HCT116 (cell line): ENCODE data around the gene COL1A1. TPM values are rescaled to one million over a fixed set of nuclear protein-coding genes. Genes with fewer than 3 reads are reported as not detected.

Experiments used
- ATAC-seq: fragments of 200-7000 bp; cut with Tn5 transposase; 2 replicates; pipeline ENCODE4 v1.9.1; 2020; ENCODE audit warnings: mild to moderate bottlenecking, moderate library complexity
- BruUV-seq: library from RNA; stranded (reverse); fragments of 400-500 nt; replicated peaks from 2 replicates; lab custom pipeline; 2021; lab: Mats Ljungman, UMichigan
- CTCF ChIA-PET: fragments of 300-600 bp; sonication (Branson Sonifier 250); formaldehyde crosslinking; loops from one replicate; lab custom pipeline; 2021; ENCODE audit warnings: antibody characterized with exemption; lab: Charles Lee
- POLR2A ChIA-PET: fragments of 300-600, 350-600 bp; sonication (Branson Sonifier 250); formaldehyde crosslinking; loops from one replicate; lab custom pipeline; 2021; ENCODE audit warnings: antibody characterized with exemption; lab: Charles Lee
- RAD21 ChIA-PET, 2 experiments: fragments of 300-600 bp; sonication (Branson Sonifier 250); formaldehyde crosslinking; loops; one replicate each; lab custom pipeline; 2023; ENCODE audit warnings: low total read pairs in 2 of 2; ENCODE audit not compliant: uncharacterized antibody in 2 of 2, unreplicated experiment in 2 of 2, low non-redundant PET in 1 of 2; lab: Charles Lee
- DNase-seq: peaks from one replicate; pipeline ENCODE4 v3.0.0-alpha.2; 2010; ENCODE audit warnings: low read depth, low spot score
- H2AFZ ChIP-seq: fragments of 200-600 bp; shearing (Covaris generic), sonication (generic); 2 replicates; pipeline ENCODE4 v1.6.1; 2017; ENCODE audit warnings: low read depth, mixed run types, mixed read lengths, antibody characterized with exemption, low read length; ENCODE audit not compliant: poor library complexity, severe bottlenecking
- H3K27ac ChIP-seq: 2 replicates; pipeline ENCODE4 v1.5.1; 2012; ENCODE audit warnings: low read depth, low read length
- H3K27me3 ChIP-seq: fragments of 200-600 bp; sonication (generic); 2 replicates; pipeline ENCODE4 v1.6.1; 2016; ENCODE audit warnings: mixed run types, low read length, mixed read lengths; ENCODE audit not compliant: insufficient read depth
- H3K36me3 ChIP-seq, 2 experiments: fragments of 200-500 bp in 1 of 2; fragments of 200-600 bp in 1 of 2; sonication (Bioruptor generic) in 1 of 2; sonication (generic) in 1 of 2; 2 replicates each; pipeline versions ENCODE4 v1.5.1 to v1.6.1; 2014 to 2016; ENCODE audit warnings: low read length in 2 of 2, inconsistent platforms in 1 of 2, mixed read lengths in 1 of 2, mixed run types in 1 of 2; ENCODE audit not compliant: insufficient read depth in 2 of 2, control insufficient read depth in 1 of 2
- H3K4me1 ChIP-seq, 2 experiments: fragments of 200-600 bp in 1 of 2; sonication (generic) in 1 of 2; 2 replicates each; pipeline versions ENCODE4 v1.5.1 to v1.6.1; 2012 to 2017; ENCODE audit warnings: low read length in 2 of 2, inconsistent platforms in 1 of 2, mild to moderate bottlenecking in 1 of 2, mixed read lengths in 1 of 2, mixed run types in 1 of 2, moderate library complexity in 1 of 2; ENCODE audit not compliant: insufficient read depth in 2 of 2, control insufficient read depth in 1 of 2
- H3K4me2 ChIP-seq: fragments of 200-600 bp; sonication (generic); 2 replicates; pipeline ENCODE4 v1.6.1; 2017; ENCODE audit warnings: mixed run types, low read length, mixed read lengths
- H3K4me3 ChIP-seq, 2 experiments: fragments of 200-600 bp in 1 of 2; sonication (generic) in 1 of 2; replicated peaks in 1 of 2; 2 replicates each; pipeline ENCODE4 v1.5.1; 2011 to 2016; ENCODE audit warnings: low read length in 2 of 2, control low read depth in 1 of 2, low read depth in 1 of 2, mild to moderate bottlenecking in 1 of 2, mixed read lengths in 1 of 2, mixed run types in 1 of 2
- H3K79me2 ChIP-seq: fragments of 200-600 bp; sonication (generic); 2 replicates; pipeline ENCODE4 v1.6.1; 2017; ENCODE audit warnings: mild to moderate bottlenecking, mixed run types, low read length, moderate library complexity, mixed read lengths; ENCODE audit not compliant: insufficient read depth
- H3K9ac ChIP-seq: fragments of 200-600 bp; sonication (generic); 2 replicates; pipeline ENCODE4 v1.6.1; 2016; ENCODE audit warnings: low read length, mixed read lengths
- H3K9me2 ChIP-seq: fragments of 200-600 bp; sonication (generic), shearing (Covaris generic); 2 replicates; pipeline ENCODE4 v1.6.1; 2017; ENCODE audit warnings: mixed run types, mild to moderate bottlenecking, moderate library complexity; ENCODE audit not compliant: insufficient read depth
- H3K9me3 ChIP-seq, 2 experiments: fragments of 200-500 bp in 1 of 2; fragments of 200-600 bp in 1 of 2; sonication (Bioruptor generic) in 1 of 2; sonication (generic) in 1 of 2; 2 replicates each; pipeline ENCODE4 v1.6.1; 2014 to 2017; ENCODE audit warnings: low read length in 2 of 2, mixed read lengths in 2 of 2, inconsistent platforms in 1 of 2, low read depth in 1 of 2, mild to moderate bottlenecking in 1 of 2, mixed run types in 1 of 2, moderate library complexity in 1 of 2; ENCODE audit not compliant: control insufficient read depth in 1 of 2, insufficient read depth in 1 of 2
- H4K20me1 ChIP-seq: fragments of 200-600 bp; sonication (generic), shearing (Covaris generic); 2 replicates; pipeline ENCODE4 v1.6.1; 2017; ENCODE audit warnings: mixed run types, mild to moderate bottlenecking, moderate library complexity; ENCODE audit not compliant: insufficient read depth
- CBX3 ChIP-seq: IDR thresholded peaks from 2 replicates; pipeline ENCODE4 v1.6.1; 2012; ENCODE audit warnings: low read depth
- CEBPB ChIP-seq: IDR thresholded peaks from 2 replicates; pipeline ENCODE4 v1.6.1; 2012; ENCODE audit warnings: low read depth
- EGR1 ChIP-seq: IDR thresholded peaks from 2 replicates; pipeline ENCODE4 v1.6.1; 2012; ENCODE audit warnings: low read depth
- EZH2phosphoT487 ChIP-seq: fragments of 200-600 bp; IDR thresholded peaks from 2 replicates; pipeline ENCODE4 v1.6.1; 2018; ENCODE audit warnings: antibody characterized with exemption, borderline replicate concordance
- FOSL1 ChIP-seq: IDR thresholded peaks from 2 replicates; pipeline ENCODE4 v1.6.1; 2012; ENCODE audit warnings: low read depth
- POLR2AphosphoS5 ChIP-seq: IDR thresholded peaks from 2 replicates; pipeline ENCODE4 v1.6.1; 2011; ENCODE audit warnings: mild to moderate bottlenecking, low read depth, low read length, moderate library complexity
- RAD21 ChIP-seq: IDR thresholded peaks from 2 replicates; pipeline ENCODE4 v1.6.1; 2012; ENCODE audit warnings: low read depth, mild to moderate bottlenecking
- SIN3A ChIP-seq: IDR thresholded peaks from 2 replicates; pipeline ENCODE4 v1.6.1; 2012; ENCODE audit warnings: low read depth
- SP1 ChIP-seq: IDR thresholded peaks from 2 replicates; pipeline ENCODE4 v1.6.1; 2012; ENCODE audit warnings: low read depth
- SRF ChIP-seq: IDR thresholded peaks from 2 replicates; pipeline ENCODE4 v1.6.1; 2012; ENCODE audit warnings: low read depth
- TCF7L2 ChIP-seq: IDR thresholded peaks from 2 replicates; pipeline ENCODE4 v1.7.0; 2011; ENCODE audit warnings: borderline replicate concordance, inconsistent platforms; ENCODE audit not compliant: insufficient read depth, insufficient read length; ENCODE audit errors: extremely low read depth
- YY1 ChIP-seq: IDR thresholded peaks from 2 replicates; pipeline ENCODE4 v1.6.1; 2011; ENCODE audit warnings: low read length, low read depth, moderate library complexity, mild to moderate bottlenecking; ENCODE audit not compliant: insufficient replicate concordance; ENCODE audit errors: extremely low read depth
- intact Hi-C: fragments of 100-400 bp; cut with micrococcal nuclease; formaldehyde crosslinking; loops from 2 replicates; pipeline ENCODE4 v1.10.0; 2022
- total RNA-seq: library from RNA; stranded (reverse); gene quantifications from one replicate; pipeline ENCODE4 v1.2.1, GENCODE V29; 2021; ENCODE audit not compliant: unreplicated experiment
- TF ChIP-seq, protein P1 (sequence below): IDR thresholded peaks from 2 replicates; pipeline ENCODE4 v1.6.1; 2012
- TF ChIP-seq, protein P2 (sequence below), 3 experiments: fragments of 200-600 bp in 1 of 3; sonication (generic) in 1 of 3; IDR thresholded peaks in 2 of 3; conservative IDR thresholded peaks in 1 of 3; 2 replicates each; pipeline ENCODE4 v1.5.1; 2012 to 2017; ENCODE audit warnings: low read depth in 2 of 3, low read length in 2 of 3, antibody characterized with exemption in 1 of 3, borderline replicate concordance in 1 of 3, control low read depth in 1 of 3, mild to moderate bottlenecking in 1 of 3, mixed read lengths in 1 of 3, mixed run types in 1 of 3, moderate library complexity in 1 of 3; ENCODE audit not compliant: insufficient read depth in 1 of 3
- TF ChIP-seq, protein P3 (sequence below): IDR thresholded peaks from 2 replicates; pipeline ENCODE4 v1.6.1; 2012

Gene COL1A1
- total RNA-seq, 1 experiment from 2014 or later: 33.6 TPM

DNA sequence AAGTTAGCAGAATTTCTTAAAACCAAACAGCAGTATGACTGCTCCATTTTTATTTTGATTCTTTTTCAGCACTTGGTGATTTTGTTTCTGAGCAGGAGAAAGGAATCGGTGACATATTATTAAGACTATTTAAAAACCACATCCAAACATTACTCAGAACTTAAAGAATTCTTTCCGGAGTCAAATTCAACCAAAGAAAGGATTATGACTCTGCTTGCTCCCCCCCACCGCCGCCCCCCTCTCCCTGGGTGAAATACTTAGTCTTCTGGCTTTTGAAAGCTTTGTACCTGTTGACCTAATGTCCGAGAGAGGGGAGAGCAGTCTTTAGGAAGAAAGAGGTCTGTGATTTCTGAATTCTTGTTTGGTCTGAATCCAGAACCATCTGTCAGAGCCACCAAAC, 17.9 kb upstream of the COL1A1 start:
- ChIA-PET CTCF (interaction anchor here (0.7 to 2.1 kb wide), 4 partner anchors 14 to 92 kb away, joined by 3 to 7 read pairs (median 4); no protein-coding TSS in a partner anchor), POLR2A (interaction anchor here (0.6 to 1.3 kb wide), 5 partner anchors 10 to 88 kb away, joined by 3 to 5 read pairs (median 4); no protein-coding TSS in a partner anchor), RAD21 (no interaction called here)
- H3K9me2 ChIP-seq: no peaks in the 10 kb centered on the region
- BruUV-seq: no TSS peak
- TF ChIP-seq, protein P1, sequence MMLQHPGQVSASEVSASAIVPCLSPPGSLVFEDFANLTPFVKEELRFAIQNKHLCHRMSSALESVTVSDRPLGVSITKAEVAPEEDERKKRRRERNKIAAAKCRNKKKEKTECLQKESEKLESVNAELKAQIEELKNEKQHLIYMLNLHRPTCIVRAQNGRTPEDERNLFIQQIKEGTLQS: no peak
- TF ChIP-seq FOSL1: peak; percentile 38; the same call in 1 of the 2 replicates
- H3K36me3 ChIP-seq: no peaks in the 10 kb centered on the region
- H3K4me2 ChIP-seq: peak overlapping the region; percentile 71
- ATAC-seq (peak; percentile 49), DNase-seq (no peak)
- peak overlapping the region; percentile 4; the same call in 1 of the 2 replicates for H3K9ac ChIP-seq
- H3K27ac ChIP-seq: peak overlapping the region; percentile 46; the same call in 1 of the 2 replicates
- peak overlapping the region; percentile 91 for H2AFZ ChIP-seq
- intact Hi-C loops: no loop called here
- no peaks in the 10 kb centered on the region for H3K79me2 ChIP-seq
- no peaks in the 10 kb centered on the region for H3K9me3 ChIP-seq
- no peaks in the 10 kb centered on the region for H4K20me1 ChIP-seq
- H3K4me3 ChIP-seq: peak overlapping the region in 1 of 2 experiments; percentile 30; a peak in 2 of 4 replicates
- no peaks in the 10 kb centered on the region for H3K27me3 ChIP-seq
- H3K4me1 ChIP-seq: peaks cover 25 to 34% of the 10 kb centered on the region in 2 experiments

DNA sequence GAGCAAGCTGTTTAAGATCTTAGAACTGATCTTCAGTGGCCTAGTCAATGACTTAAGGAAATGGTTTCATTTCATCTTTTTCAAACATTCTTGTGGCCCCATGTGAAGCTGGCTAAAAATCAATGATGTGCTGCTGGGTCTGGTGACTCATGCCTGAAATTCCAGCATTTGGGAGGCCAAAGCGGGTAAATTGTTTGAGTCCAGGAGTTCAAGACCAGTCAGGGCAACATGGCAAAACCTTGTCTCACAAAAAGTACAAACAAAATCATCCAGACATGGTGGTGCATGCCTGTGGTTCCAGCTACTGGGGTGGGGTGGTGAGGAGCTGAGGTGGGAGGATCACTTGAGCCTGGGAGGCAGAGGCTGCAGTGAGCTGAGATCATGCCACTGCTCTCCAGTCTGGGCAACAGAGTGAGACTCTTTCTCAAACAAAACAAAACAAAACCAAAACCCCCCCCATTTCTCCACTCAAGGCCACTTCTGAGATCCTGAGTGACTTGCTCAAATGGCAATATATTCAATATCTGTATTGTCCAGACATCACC, 17.4 kb upstream of the COL1A1 start:
- peak overlapping the region; percentile 46; the same call in 1 of the 2 replicates for H3K27ac ChIP-seq
- H3K79me2 ChIP-seq: no peaks in the 10 kb centered on the region
- H3K4me2 ChIP-seq: peak overlapping the region; percentile 71
- no peaks in the 10 kb centered on the region for H3K9me3 ChIP-seq
- peak; percentile 78 for ATAC-seq
- ChIA-PET RAD21 (no interaction called here), CTCF (interaction anchor here (1.5 to 2.1 kb wide), 4 partner anchors 14 to 55 kb away, joined by 3 to 7 read pairs (median 4); partner anchors contain the start of gene TMEM92), POLR2A (interaction anchor here (1.2 kb wide), 1 partner anchor 10 kb away, joined by 4 read pairs; no protein-coding TSS in a partner anchor)
- H3K9ac ChIP-seq: peak overlapping the region; percentile 4
- H3K36me3 ChIP-seq: no peaks in the 10 kb centered on the region
- BruUV-seq: no TSS peak
- no peaks in the 10 kb centered on the region for H4K20me1 ChIP-seq
- no peaks in the 10 kb centered on the region for H3K9me2 ChIP-seq
- DNase-seq: peak; percentile 49
- peak overlapping the region in 1 of 2 experiments; percentile 30; a peak in 2 of 4 replicates for H3K4me3 ChIP-seq
- H3K27me3 ChIP-seq: no peaks in the 10 kb centered on the region
- peak overlapping the region; percentile 91 for H2AFZ ChIP-seq
- intact Hi-C loops: no loop called here
- peaks cover 25 to 34% of the 10 kb centered on the region in 2 experiments for H3K4me1 ChIP-seq
- TF ChIP-seq FOSL1 (peak; percentile 81), SP1 (peak; percentile 61; the same call in 1 of the 2 replicates), SIN3A (peak; percentile 52), CBX3 (peak; percentile 77), EGR1 (no peak), RAD21 (no peak), TCF7L2 (no peak), CEBPB (no peak), POLR2AphosphoS5 (no peak), EZH2phosphoT487 (no peak), YY1 (no peak), SRF (no peak)
- TF ChIP-seq, protein P1: no peak
- TF ChIP-seq, protein P2, sequence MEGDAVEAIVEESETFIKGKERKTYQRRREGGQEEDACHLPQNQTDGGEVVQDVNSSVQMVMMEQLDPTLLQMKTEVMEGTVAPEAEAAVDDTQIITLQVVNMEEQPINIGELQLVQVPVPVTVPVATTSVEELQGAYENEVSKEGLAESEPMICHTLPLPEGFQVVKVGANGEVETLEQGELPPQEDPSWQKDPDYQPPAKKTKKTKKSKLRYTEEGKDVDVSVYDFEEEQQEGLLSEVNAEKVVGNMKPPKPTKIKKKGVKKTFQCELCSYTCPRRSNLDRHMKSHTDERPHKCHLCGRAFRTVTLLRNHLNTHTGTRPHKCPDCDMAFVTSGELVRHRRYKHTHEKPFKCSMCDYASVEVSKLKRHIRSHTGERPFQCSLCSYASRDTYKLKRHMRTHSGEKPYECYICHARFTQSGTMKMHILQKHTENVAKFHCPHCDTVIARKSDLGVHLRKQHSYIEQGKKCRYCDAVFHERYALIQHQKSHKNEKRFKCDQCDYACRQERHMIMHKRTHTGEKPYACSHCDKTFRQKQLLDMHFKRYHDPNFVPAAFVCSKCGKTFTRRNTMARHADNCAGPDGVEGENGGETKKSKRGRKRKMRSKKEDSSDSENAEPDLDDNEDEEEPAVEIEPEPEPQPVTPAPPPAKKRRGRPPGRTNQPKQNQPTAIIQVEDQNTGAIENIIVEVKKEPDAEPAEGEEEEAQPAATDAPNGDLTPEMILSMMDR (IDR thresholded peaks at IDR 0.05 in 2 of 3, conservative IDR thresholded peaks at IDR 0.05 in 1 of 3; ENCODE audit: borderline replicate concordance in 1 of 3, insufficient read depth in 1 of 3, low read depth in 2 of 3, low read length in 2 of 3): 0 out of 6 replicates have a peak, but pooled peaks of 1 of the 3 experiments have one; percentile 3
- TF ChIP-seq, protein P3, sequence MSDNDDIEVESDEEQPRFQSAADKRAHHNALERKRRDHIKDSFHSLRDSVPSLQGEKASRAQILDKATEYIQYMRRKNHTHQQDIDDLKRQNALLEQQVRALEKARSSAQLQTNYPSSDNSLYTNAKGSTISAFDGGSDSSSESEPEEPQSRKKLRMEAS: 0 out of 2 replicates have a peak, but pooled peaks have one; percentile 41
